ENCODE results near the gene KCNIP4.

Gene KCNIP4

GRCh38 chr4:21209860-21210259 lies 738.7 kb downstream of the KCNIP4 start:
- in situ Hi-C loops (cut with MboI; ENCODE audit: low sequenced_read_pairs), result no loop called here

DNA sequence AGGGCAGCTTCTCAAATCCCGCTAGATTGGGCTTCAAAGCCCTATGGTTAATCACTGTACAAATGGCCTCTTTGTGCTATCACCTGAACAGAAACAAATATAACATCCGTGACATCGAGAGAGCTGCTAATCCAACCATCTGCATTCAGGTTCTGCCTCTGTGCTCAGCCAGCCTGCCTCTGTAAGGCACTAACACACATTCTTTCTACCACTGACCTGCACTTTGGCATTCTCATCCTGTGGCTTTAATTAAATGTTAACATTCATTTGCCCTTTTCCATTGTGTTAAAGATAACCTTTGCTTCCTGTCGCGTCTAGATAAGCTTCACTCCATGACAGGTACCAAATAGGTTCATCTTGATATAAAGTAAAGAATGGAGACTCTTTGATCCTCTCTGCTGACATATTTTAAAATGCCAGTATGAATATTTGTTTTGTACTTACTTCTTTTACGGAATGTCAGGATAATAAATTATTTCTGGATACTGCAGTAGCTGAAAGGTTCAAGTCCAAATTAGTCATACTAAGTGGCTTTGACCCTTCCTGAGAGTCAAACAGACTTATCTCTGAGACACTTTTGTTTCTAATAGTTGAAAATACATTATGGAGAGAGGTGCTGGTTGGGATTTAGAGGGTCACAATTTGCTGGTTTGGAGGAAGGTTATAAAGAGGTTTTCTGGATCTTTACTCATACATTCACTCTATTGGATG lies 742.6 kb downstream of the KCNIP4 start:
- in situ Hi-C loops (cut with MboI; ENCODE audit: low sequenced_read_pairs), result no loop called here

- in situ Hi-C loops (cut with MboI; ENCODE audit: low sequenced_read_pairs), result no loop called here
These were observed 745.2 kb downstream of the KCNIP4 start for GRCh38 chr4:21203416-21203815.

- in situ Hi-C loops (cut with MboI; ENCODE audit: low sequenced_read_pairs), result no loop called here
These were observed 745.6 kb downstream of the KCNIP4 start for GRCh38 chr4:21202959-21203358.

DNA sequence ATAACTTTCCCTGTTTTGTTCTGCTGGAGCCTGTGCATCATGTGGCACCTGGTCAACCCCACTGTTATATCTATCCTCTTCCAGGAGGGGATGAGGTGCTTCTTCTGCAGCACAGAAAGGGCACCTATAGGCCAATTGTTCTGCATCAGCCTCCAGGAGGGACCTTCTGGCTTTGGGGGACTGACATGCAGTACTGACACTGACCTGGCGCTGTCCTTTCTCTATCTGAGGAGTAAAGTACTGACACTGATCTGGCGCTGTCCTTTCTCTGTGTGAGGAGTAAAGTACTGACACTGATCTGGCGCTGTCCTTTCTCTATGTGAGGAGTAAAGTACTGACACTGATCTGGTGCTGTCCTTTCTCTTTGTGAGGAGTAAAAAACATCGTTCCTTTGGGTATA lies 749.9 kb downstream of the KCNIP4 start:
- in situ Hi-C loops (cut with MboI; ENCODE audit: low sequenced_read_pairs), result no loop called here

DNA sequence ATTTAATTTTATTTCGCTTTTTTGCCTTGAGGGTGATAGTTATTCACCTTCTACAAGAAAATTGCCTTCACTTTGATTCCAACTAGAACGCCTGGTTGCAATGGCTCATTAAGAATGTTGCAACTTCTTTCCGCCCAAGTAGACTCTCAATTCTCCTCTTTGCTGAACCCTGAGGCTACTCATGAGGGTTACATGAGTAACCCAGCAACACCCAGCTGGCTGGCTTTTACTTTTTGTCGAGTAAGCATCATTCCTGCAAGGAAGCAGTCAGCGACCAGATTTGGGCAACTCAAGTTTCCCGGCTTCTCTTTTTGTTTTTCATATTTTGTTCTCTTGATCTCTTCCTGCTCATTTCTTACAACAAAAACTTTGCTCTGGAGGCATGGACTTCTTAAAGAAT lies 752.9 kb downstream of the KCNIP4 start:
- in situ Hi-C loops (cut with MboI; ENCODE audit: low sequenced_read_pairs), result no loop called here

- in situ Hi-C loops (cut with MboI; ENCODE audit: low sequenced_read_pairs), result no loop called here
These were observed 756.2 kb downstream of the KCNIP4 start for GRCh38 chr4:21192367-21192766.

DNA sequence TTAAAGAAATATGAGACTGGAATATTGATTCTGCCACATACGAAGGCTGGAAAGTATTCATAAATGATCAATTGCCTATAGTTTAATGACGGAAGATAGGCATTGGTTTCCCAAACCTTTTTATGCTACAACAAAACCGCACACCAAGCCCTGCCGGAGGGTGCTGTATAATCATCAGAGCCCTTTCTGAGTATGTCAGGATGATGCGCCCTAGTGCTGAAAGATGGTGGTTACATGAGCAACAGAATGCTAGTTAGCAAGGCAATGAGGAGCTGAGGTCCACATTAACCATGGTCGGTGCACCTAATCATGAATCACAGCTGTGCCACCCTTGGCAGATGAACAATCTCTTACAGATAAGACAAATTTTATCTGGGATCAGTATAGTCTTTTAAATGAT lies 757.3 kb downstream of the KCNIP4 start:
- in situ Hi-C loops (cut with MboI; ENCODE audit: low sequenced_read_pairs), result no loop called here

DNA sequence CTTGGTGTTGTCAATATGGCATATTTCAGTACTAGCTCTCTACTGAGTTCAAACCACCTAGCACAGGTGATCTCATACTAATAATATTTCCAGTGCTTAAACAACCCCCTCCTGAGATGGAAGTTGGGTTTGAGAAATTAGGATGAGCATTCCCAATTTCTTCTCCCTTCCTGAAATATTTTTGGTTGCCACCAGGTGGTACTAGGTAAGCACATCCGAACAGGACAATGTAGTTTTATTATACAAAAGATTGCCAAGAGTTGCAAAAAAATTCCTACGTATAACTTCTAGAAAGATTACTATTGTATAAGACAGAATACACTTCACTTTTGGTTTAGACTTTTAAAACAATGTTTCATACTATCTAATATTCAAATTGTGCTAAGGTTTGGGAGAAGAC lies 763.8 kb downstream of the KCNIP4 start:
- in situ Hi-C loops (cut with MboI; ENCODE audit: low sequenced_read_pairs), result no loop called here

DNA sequence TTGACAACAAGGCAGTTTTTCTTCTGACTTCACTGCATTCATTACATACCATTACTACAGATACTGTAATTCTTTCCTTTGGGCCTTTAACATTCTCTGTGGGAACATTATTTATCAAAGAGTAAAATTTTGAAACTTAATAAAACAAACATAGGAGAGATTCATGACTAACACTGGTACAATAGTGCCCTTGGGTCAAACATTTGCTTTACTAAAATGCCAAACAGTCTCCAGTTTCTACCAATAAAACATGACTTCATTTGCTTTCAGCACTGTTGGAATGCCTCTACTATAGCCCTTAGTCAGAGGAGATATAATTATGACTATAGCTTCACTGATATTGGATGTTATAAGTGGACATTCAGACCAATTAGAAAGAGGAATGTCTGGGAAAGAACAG lies 766.9 kb downstream of the KCNIP4 start:
- in situ Hi-C loops (cut with MboI; ENCODE audit: low sequenced_read_pairs), result no loop called here

DNA sequence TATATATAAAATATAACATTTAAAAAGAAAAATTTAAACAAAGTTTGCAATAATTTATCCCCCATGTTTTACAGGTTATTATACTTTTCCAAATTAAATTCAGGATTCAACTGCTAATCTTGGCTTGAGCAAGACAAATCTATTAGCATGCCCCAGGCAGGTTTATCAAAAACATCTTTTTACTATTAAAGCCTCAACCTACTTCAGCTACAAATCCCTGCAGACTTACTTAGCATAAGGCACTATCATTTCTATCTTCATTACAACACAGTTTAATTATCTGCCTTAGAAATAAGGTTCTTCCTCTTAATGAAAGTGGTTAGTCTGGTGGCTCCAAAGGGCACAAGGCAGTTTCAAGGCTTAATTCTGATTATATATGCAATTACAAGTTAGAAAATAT lies 770.7 kb downstream of the KCNIP4 start:
- in situ Hi-C loops (cut with MboI; ENCODE audit: low sequenced_read_pairs), result no loop called here

GRCh38 chr4:21177092-21177491 lies 771.5 kb downstream of the KCNIP4 start:
- in situ Hi-C loops (cut with MboI; ENCODE audit: low sequenced_read_pairs), result no loop called here

DNA sequence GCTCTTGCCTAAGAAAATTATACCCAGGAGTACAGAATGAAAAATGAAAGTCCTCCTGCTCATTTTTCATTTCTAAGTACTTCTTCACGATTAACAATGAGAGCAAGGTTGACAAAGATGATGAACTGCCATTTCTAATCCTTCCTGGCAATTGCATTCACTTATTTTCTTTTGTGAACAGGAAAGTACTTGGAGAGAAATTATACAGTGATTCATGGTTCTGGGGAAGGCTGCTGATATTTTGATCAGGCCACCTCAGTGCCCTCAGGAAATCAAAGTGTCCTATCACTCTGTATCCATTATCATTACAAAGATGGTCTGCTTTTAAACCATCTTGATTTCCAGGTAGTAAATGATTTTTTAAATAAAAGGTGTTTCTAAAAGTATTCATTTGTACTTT lies 780.9 kb downstream of the KCNIP4 start:
- in situ Hi-C loops (cut with MboI; ENCODE audit: low sequenced_read_pairs), result no loop called here

GRCh38 chr4:21155367-21155766 lies 793.2 kb downstream of the KCNIP4 start:
- in situ Hi-C loops (cut with MboI; ENCODE audit: low sequenced_read_pairs), result no loop called here

DNA sequence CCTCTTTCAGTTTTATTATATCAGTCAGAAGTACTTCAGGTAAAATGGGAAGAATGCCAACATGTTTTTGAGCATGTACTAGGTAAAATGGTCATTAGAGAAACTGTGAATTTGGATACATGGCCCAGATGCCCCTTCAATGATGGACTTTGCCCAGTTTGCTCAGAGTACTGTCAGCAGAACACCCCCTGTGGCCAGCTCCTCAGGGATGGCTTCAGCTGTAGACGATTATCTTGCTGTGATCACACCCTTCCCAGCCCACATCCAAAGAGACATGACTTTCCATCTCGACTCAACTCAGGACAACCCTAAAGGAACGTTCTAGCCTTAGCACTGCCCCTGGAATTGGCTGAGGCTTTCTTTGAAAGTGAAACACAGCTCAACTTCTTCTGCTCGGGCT lies 809.2 kb downstream of the KCNIP4 start:
- in situ Hi-C loops (cut with MboI; ENCODE audit: low sequenced_read_pairs), result no loop called here

- in situ Hi-C loops (cut with MboI; ENCODE audit: low sequenced_read_pairs), result no loop called here
These were observed 812.4 kb downstream of the KCNIP4 start for GRCh38 chr4:21136051-21136630.

GRCh38 chr4:21134994-21135393 lies 813.6 kb downstream of the KCNIP4 start:
- in situ Hi-C loops (cut with MboI; ENCODE audit: low sequenced_read_pairs), result no loop called here

DNA sequence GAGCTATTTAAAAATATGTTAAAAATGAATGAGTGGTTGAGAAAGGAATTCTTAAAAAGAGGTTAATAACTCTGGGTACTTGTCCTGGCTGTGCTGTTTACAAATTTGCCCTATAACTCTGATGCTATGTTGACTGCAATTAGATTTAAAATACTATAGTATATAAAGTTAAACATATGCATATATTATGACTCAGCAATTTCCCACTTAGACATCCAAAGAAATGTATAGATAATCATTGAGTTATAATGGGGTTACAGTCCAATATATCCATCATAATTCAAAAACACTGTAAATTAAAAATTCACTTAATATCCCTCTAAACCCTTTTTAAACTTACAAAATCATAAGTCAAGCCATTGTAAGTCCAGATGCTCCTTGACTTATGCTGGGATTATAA lies 818.0 kb downstream of the KCNIP4 start:
- in situ Hi-C loops (cut with MboI; ENCODE audit: low sequenced_read_pairs), result no loop called here

GRCh38 chr4:21126014-21126512 lies 822.5 kb downstream of the KCNIP4 start:
- in situ Hi-C loops (cut with MboI; ENCODE audit: low sequenced_read_pairs), result no loop called here

GRCh38 chr4:21118301-21118700 lies 830.3 kb downstream of the KCNIP4 start:
- in situ Hi-C loops (cut with MboI; ENCODE audit: low sequenced_read_pairs), result no loop called here

DNA sequence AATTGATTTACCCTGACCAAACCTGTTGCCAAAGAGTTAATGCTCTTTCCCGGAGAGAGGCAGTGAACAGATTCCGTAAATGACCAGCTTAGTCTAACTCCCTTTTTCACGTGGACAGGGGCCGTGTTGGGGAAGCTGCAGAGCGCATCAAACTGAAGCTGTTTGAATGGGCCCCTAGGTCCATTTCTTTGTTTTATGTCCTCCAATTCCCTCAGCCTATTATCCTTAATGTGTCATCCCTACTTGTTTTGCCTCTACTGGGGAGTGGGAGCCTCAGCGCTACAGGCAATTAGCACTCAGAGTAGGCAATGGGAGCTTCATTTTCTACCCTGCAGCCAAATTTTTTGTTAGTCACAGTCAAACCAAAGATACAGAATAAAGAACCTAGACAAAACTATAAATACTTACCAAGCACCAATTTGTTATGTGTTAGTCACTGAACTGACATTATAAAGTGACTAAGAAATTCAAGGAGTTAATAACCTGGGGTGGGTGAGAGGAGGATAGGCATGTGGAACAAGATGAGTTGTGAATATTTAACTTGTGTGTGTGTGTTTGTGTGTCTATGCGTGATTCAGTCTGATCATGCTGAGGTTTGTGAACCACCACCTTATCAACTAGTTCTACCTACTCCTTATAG lies 830.9 kb downstream of the KCNIP4 start:
- in situ Hi-C loops (cut with MboI; ENCODE audit: low sequenced_read_pairs), result no loop called here

DNA sequence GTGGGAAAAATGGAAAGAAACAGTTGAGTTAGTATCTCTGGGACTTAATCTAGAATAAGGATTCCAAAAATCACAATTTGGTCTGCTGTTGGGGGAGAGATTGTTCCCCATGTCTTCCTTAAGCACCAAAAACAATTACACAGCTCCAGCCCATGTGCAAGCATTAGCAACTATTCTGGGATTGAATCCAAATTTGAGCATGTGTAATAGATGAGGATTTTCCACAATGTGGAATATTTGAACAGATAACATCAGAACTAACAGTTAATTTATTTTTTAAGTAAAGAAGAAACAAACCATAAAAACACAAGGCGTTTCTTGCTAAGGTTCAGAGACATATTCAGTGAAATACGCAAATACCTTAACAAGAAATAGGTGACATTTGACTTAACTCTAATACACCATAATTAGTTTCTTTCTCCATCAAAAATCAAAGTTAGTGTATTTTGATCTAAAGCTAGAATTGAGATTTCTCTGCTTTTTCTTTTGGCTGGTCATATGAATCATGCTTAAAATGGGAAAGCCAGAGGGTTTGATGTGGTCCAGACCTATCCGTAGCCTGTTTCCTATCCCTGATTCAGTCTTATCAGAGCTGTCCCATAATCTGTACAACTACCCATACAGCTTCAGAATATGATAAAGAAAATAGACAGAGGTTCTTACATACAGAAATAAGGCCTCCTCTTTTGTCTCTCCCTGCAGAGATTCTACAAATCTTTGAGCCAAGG lies 834.9 kb downstream of the KCNIP4 start:
- in situ Hi-C loops (cut with MboI; ENCODE audit: low sequenced_read_pairs), result no loop called here
